GM12878 (cell line): Measurements from ENCODE around the gene NDUFV1. TPM values are rescaled to one million over a fixed set of nuclear protein-coding genes. Genes with fewer than 3 reads are reported as not detected.

Experiments
- BCLAF1 ChIP-seq: fragments of 450-650 bp; IDR thresholded peaks from 2 replicates; pipeline ENCODE4 v1.6.1; 2017; ENCODE audit warnings: antibody characterized with exemption, mild to moderate bottlenecking, moderate library complexity
- E2F4 ChIP-seq: IDR thresholded peaks from 2 replicates; pipeline ENCODE4 v1.6.1; 2012; ENCODE audit warnings: low read depth, low read length, improper control_type of control experiment
- NBN ChIP-seq: fragments of 450-650 bp; IDR thresholded peaks from 2 replicates; pipeline ENCODE4 v1.6.1; 2016
- NFYA ChIP-seq: IDR thresholded peaks from 2 replicates; pipeline ENCODE4 v1.6.1; 2011; ENCODE audit warnings: low read depth, mild to moderate bottlenecking, low read length, improper control_type of control experiment, borderline replicate concordance
- PRDM15 ChIP-seq: fragments of 450-650 bp; formaldehyde crosslinking; IDR thresholded peaks from 2 replicates; pipeline ENCODE4 v1.4.0; 2020; ENCODE audit warnings: mild to moderate bottlenecking, moderate library complexity
- REST ChIP-seq: IDR thresholded peaks from 2 replicates; pipeline ENCODE4 v1.6.1; 2012; ENCODE audit warnings: mild to moderate bottlenecking, low read depth, low read length
- SP1 ChIP-seq: IDR thresholded peaks from one replicate; pipeline ENCODE4 v1.6.1; 2011; ENCODE audit warnings: low read depth, low read length
- ZNF384 ChIP-seq: IDR thresholded peaks from 2 replicates; pipeline ENCODE4 v1.6.1; 2012; ENCODE audit warnings: low read depth, mild to moderate bottlenecking, low read length, improper control_type of control experiment, borderline replicate concordance
- polyA plus RNA-seq, 11 experiments: library from polyadenylated mRNA; depleted of rRNA in 4 of 11; unstranded in 6 of 11; stranded (reverse) in 5 of 11; fragments of >200 nt; fragmentation: Nextera tagmentation in 4 of 11; fragmentation: Illumina TruSeq in 1 of 11; extraction: Ambion mirVana in 4 of 11; extraction: Trizol in 1 of 11; gene quantifications; 1 replicate in 1 of 11; 2 replicates in 10 of 11; pipeline versions ENCODE4 v1.2.1 to v1.2.3, GENCODE V29; 2011 to 2016; ENCODE audit warnings: inconsistent platforms in 2 of 11, missing spikeins in 2 of 11, low read depth in 1 of 11
- total RNA-seq, 4 experiments: library from RNA; depleted of rRNA in 3 of 4; stranded (reverse); fragments of >200 nt in 3 of 4; fragmentation: Illumina TruSeq in 1 of 4; extraction: Trizol in 1 of 4; gene quantifications; 2 replicates each; pipeline versions ENCODE4 v1.2.1 to v1.2.3, GENCODE V29; 2013 to 2021

Gene NDUFV1
- total and polyA plus RNA-seq, 10 of the 15 experiments (the other 5 are each of a cell fraction or from before 2014, with no cell fraction given), result 8.2 to 380 (median 231) TPM

GRCh38 chr11:67654225-67654624, 47.5 kb downstream of the NDUFV1 start (continued):
- TF ChIP-seq REST (no peak), E2F4 (no peak), PRDM15 (CRISPR knock-in tag) (no peak), ZNF384 (no peak), NFYA (no peak), BCLAF1 (no peak), SP1 (no peak), NBN (no peak)
